Kidney epithelial cell (primary cell): ENCODE measurements around the gene ADIPOR1. TPM values are rescaled to one million over a fixed set of nuclear protein-coding genes. Genes with fewer than 3 reads are reported as not detected.
A peak's percentile ranks its signal among the peaks of the same experiment; 100 is the strongest.
"Not testable (repeated sequence)": the region's sequence is repeated elsewhere in the genome, so short reads cannot be mapped to it uniquely, and the experiment has no call there.

Experiments
- DNase-seq: peaks from one replicate; pipeline ENCODE4 v3.0.0-alpha.2; 2010; ENCODE audit warnings: low read depth
- H3K27me3 ChIP-seq: 2 replicates; pipeline ENCODE4 v1.6.0; 2011; ENCODE audit warnings: low read length; ENCODE audit not compliant: control insufficient read depth, insufficient read depth
- H3K36me3 ChIP-seq: 2 replicates; pipeline ENCODE4 v1.5.1; 2011; ENCODE audit warnings: low read length; ENCODE audit not compliant: control insufficient read depth, insufficient read depth
- H3K4me3 ChIP-seq: 2 replicates; pipeline ENCODE4 v1.5.1; 2011; ENCODE audit warnings: low read depth, mild to moderate bottlenecking, control low read depth, low read length
- total RNA-seq: library from RNA; depleted of rRNA; stranded (reverse); fragments of >200 nt; gene quantifications from 2 replicates; pipeline ENCODE4 v1.2.3, GENCODE V29; 2015
- TF ChIP-seq, protein P1 (sequence below): IDR thresholded peaks from 2 replicates; pipeline ENCODE4 v1.5.1; 2011; ENCODE audit warnings: mild to moderate bottlenecking, moderate library complexity, low read length, control low read depth, inconsistent platforms; ENCODE audit not compliant: insufficient read depth, poor library complexity, severe bottlenecking

ADIPOR1 gene
- total RNA-seq, 1 donor from 2014 or later: 77.8 TPM

DNA sequence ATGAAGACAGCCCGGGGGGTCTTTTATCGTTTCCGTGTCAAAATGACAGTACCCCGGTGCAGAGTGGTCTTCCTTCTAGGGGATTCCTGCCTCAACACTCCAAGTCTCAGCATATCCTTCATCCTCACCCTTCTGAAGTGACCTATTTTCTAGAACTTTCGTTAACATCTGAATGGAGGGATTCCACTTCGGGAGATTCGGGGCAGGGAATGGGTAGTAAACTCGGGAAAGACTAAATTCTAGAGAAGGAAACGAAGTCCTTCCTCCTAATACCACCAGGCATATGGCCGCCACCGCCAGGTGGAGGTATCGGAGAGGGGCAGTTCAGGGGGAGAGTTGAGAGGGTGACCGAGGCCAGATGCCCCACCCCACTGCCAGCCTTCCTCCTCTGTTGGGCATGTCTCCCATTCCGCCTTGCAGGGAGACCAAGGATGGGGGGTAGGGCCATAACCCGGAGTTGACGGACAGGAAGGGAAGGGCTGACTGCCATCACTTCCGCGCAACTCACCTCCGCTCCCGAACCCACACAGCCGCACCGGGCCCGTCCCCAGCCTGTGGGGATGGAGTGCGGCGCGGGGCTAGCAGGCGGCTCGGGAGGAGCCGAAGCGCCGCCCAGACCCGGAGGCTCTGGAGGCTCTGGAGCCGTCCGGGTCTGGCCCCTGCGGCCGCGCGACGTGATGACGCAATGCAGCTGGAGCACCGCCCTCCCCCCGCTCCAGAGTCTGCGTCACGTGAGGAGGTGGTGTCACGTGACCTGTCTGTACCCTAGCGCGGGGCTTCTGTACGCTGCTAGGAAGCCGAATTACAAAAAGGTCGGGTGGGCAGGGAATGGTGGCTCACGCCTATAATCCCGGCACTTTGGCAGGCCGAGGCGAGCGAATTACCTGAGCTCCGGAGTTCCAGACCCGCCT is 31.3 kb downstream of the ADIPOR1 start, which contains the start of gene KLHL12:
Gene KLHL12, minus strand, starts transcription at position 654 of the 911 bp plus-strand sequence. CDS start 2,072 bp downstream, outside the sequence.
- H3K27me3 ChIP-seq: no peaks in the 10 kb centered on the region
- peak; percentile 67 for DNase-seq
- TF ChIP-seq, protein P1, sequence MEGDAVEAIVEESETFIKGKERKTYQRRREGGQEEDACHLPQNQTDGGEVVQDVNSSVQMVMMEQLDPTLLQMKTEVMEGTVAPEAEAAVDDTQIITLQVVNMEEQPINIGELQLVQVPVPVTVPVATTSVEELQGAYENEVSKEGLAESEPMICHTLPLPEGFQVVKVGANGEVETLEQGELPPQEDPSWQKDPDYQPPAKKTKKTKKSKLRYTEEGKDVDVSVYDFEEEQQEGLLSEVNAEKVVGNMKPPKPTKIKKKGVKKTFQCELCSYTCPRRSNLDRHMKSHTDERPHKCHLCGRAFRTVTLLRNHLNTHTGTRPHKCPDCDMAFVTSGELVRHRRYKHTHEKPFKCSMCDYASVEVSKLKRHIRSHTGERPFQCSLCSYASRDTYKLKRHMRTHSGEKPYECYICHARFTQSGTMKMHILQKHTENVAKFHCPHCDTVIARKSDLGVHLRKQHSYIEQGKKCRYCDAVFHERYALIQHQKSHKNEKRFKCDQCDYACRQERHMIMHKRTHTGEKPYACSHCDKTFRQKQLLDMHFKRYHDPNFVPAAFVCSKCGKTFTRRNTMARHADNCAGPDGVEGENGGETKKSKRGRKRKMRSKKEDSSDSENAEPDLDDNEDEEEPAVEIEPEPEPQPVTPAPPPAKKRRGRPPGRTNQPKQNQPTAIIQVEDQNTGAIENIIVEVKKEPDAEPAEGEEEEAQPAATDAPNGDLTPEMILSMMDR: peak; percentile 75
- no peaks in the 10 kb centered on the region for H3K36me3 ChIP-seq
- peak within 1 kb of the TSS; percentile 90 for H3K4me3 ChIP-seq

DNA sequence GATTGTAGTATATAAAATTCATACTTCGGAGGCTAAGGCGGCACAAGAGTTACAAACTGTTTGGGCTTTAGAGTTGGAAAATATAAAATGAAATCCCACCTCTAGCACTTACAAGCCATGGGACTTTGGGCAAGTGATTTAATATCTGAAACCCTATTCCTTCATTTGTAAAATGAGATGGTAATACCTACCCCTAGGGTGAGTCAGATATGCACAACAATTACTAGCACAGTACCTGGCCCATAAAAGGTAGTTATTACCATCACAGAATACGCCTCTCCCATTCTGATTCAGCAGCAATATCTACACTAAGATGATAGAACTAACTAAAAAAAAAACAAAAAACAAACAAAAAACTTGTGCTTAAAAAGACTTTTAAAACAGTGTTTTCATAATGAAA is 34.6 kb downstream of the ADIPOR1 start:
- H3K36me3 ChIP-seq: no peaks in the 10 kb centered on the region
- TF ChIP-seq, protein P1: no peak
- no peaks in the 10 kb centered on the region for H3K27me3 ChIP-seq
- no peak overlapping the region for H3K4me3 ChIP-seq
- DNase-seq: no peak

- Histone ChIP-seq H3K4me3 (no peak overlapping the region), H3K36me3 (no peaks in the 10 kb centered on the region), H3K27me3 (no peaks in the 10 kb centered on the region)
- TF ChIP-seq, protein P1: no peak
- DNase-seq: no peak
Observed at GRCh38 chr1:202919615-202920014, 38.5 kb downstream of the ADIPOR1 start.

DNA sequence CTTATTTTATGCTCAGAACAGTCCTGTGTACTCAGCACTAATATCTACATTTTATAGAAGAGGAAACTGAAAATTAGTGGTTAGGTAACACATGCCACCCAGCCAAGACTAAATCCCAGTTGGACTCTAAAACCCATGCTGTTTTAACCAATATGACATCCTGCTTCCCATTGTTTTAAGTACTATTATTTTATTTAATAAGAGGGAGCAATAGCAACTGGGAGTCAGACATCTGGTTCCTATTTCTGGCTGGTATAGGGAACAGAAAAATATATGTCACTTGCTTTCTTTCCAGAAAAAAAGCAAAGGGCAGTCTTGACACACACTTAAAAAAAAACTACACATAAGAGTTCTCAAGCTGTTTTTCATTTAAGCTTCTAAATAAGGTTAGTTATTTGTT is 43.0 kb downstream of the ADIPOR1 start:
- TF ChIP-seq, protein P1: no peak
- no peak for DNase-seq
- H3K36me3 ChIP-seq: no peaks in the 10 kb centered on the region
- no peak overlapping the region for H3K4me3 ChIP-seq
- H3K27me3 ChIP-seq: no peaks in the 10 kb centered on the region

DNA sequence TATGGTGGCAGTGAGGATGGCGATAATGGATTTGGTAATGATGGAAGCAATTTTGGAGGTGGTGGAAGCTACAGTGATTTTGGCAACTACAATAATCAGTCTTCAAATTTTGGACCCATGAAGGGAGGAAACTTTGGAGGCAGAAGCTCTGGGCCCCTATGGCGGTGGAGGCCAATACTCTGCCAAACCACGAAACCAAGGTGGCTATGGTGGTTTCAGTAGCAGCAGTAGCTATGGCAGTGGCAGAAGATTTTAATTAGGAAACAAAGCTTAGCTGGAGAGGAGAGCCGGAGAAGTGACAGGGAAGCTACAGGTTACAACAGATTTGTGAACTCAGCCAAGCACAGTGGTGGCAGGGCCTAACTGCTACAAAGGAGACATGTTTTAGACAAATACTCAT is 45.6 kb downstream of the ADIPOR1 start:
- not testable (repeated sequence) for H3K4me3 ChIP-seq, DNase-seq, H3K36me3 ChIP-seq, H3K27me3 ChIP-seq

GRCh38 chr1:202909494-202909893 is 48.6 kb downstream of the ADIPOR1 start:
- H3K27me3 ChIP-seq: no peaks in the 10 kb centered on the region
- no peak overlapping the region for H3K4me3 ChIP-seq
- DNase-seq: no peak
- no peaks in the 10 kb centered on the region for H3K36me3 ChIP-seq
- TF ChIP-seq, protein P1: no peak
